Measurements from ENCODE around the gene COX14.
A peak's percentile ranks its signal among the peaks of the same experiment; 100 is the strongest.

Gene COX14

DNA sequence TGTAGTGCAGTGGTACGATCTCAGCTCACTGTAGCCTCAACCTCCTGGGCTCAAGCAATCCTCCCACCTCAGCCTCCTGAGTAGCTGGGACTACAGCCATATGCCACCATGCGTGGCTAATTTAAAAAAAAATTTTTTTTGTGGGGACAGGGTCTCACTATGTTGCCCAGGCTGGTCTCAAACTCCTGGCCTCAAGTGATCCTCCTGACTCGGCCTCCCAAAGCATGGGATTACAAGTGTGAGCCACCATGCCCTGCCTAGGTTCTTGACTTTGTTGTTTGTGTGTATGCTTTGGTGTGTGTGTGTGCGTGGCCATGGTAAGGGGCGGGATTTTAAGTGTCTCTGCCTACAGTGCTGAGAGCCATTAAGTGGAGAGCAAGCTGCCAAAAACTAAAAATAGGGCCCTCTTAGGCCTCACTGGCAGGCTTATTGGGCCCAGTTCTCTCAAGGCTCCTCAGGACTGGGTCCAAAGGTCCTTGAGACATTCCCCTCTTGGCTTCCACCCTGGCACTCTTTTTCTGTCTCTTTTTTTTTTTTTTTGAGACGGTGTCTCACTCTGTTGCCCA is 5.1 kb downstream of the COX14 start:
- TF ChIP-seq CTCF (IDR thresholded peaks at IDR 0.05; ENCODE audit: insufficient read depth, missing control alignments), result no peak
- FAIRE-seq (no peak), DNase-seq (ENCODE audit: insufficient read length, low spot score) (no peak)

GRCh38 chr12:50119387-50119786 is 7.4 kb downstream of the COX14 start:
- DNase-seq (ENCODE audit: insufficient read length, low spot score) (no peak), FAIRE-seq (no peak)
- no peak for TF ChIP-seq CTCF (IDR thresholded peaks at IDR 0.05; ENCODE audit: insufficient read depth, missing control alignments)

DNA sequence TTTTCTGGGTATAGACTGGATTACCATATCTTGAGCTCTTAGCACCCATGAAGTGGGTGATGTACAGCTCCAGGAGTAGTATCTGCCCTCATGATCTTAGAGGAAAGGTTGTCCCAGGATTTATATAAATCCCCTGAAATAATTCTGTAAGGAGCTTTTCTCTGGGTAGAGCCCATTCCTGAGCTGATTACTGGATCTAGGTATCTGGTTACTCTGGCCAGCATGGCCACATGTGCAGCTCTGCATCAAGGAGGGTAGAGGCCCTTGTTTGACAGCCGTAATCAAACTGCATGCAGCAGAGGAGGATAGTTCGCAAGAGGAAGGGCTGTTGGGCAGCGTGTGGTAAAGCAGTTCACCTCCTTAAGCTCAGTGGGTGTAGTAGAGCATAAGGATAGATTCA is 8.5 kb downstream of the COX14 start:
- TF ChIP-seq CTCF (IDR thresholded peaks at IDR 0.05; ENCODE audit: insufficient read depth, missing control alignments), result no peak
- DNase-seq (ENCODE audit: insufficient read length, low spot score) (peak; percentile 88), FAIRE-seq (peak; percentile 91)

GRCh38 chr12:50120953-50121352 is 8.9 kb downstream of the COX14 start:
- DNase-seq (ENCODE audit: insufficient read length, low spot score) (no peak), FAIRE-seq (no peak)
- TF ChIP-seq CTCF (IDR thresholded peaks at IDR 0.05; ENCODE audit: insufficient read depth, missing control alignments), result no peak

- TF ChIP-seq CTCF (IDR thresholded peaks at IDR 0.05; ENCODE audit: insufficient read depth, missing control alignments), result no peak
- DNase-seq (ENCODE audit: insufficient read length, low spot score), result no peak
- FAIRE-seq, result no peak
Observed at GRCh38 chr12:50121641-50122040, 9.6 kb downstream of the COX14 start.

GRCh38 chr12:50123203-50123602 is 11.2 kb downstream of the COX14 start:
- no peak for FAIRE-seq
- DNase-seq (ENCODE audit: insufficient read length, low spot score), result no peak
- TF ChIP-seq CTCF (IDR thresholded peaks at IDR 0.05; ENCODE audit: insufficient read depth, missing control alignments), result no peak

GRCh38 chr12:50127546-50127945 is 15.5 kb downstream of the COX14 start:
- DNase-seq (ENCODE audit: insufficient read length, low spot score) (no peak), FAIRE-seq (no peak)

More at GRCh38 chr12:50127546-50127945, 15.5 kb downstream of the COX14 start:
- no peak for TF ChIP-seq CTCF (IDR thresholded peaks at IDR 0.05; ENCODE audit: insufficient read depth, missing control alignments)
